Measurements from ENCODE around the gene ARHGAP31.

Gene ARHGAP31

GRCh38 chr3:119453822-119454221, 159.6 kb downstream of the ARHGAP31 start:
- no peak for DNase-seq

GRCh38 chr3:119456469-119456868, 162.3 kb downstream of the ARHGAP31 start:
- no peak for DNase-seq

DNA sequence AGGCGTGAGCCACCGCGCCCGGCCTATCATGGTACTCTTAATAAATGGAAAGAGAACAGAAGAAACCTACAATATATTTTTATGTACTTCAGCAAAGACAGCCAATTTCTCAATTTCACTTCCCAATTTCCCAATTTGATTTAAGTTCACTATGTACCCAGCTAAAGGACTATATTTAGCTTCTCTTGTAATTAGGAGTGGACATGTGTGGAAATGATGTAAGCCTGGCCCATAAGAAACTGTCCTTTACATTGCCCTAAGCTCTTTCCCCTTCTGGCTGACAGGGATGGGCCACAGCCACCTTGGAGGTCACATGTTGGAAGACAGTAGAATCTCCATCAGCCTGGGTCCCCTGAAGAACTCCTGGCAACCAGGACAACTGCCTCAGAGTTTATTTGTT, 163.1 kb downstream of the ARHGAP31 start:
- DNase-seq: no peak

- DNase-seq: peak; percentile 98
Measured at GRCh38 chr3:119463171-119464169, 169.3 kb downstream of the ARHGAP31 start, which contains the start of gene TMEM39A. TMEM39A (minus strand) TSS chr3:119463615; CDS start chr3:119462074, 1,541 bp downstream.

- no peak for DNase-seq
Measured at GRCh38 chr3:119468041-119468440, 173.9 kb downstream of the ARHGAP31 start.

- DNase-seq: no peak
Measured at GRCh38 chr3:119469418-119470189, 175.4 kb downstream of the ARHGAP31 start.
